ENCODE results near the gene PLEKHA5.

DNA sequence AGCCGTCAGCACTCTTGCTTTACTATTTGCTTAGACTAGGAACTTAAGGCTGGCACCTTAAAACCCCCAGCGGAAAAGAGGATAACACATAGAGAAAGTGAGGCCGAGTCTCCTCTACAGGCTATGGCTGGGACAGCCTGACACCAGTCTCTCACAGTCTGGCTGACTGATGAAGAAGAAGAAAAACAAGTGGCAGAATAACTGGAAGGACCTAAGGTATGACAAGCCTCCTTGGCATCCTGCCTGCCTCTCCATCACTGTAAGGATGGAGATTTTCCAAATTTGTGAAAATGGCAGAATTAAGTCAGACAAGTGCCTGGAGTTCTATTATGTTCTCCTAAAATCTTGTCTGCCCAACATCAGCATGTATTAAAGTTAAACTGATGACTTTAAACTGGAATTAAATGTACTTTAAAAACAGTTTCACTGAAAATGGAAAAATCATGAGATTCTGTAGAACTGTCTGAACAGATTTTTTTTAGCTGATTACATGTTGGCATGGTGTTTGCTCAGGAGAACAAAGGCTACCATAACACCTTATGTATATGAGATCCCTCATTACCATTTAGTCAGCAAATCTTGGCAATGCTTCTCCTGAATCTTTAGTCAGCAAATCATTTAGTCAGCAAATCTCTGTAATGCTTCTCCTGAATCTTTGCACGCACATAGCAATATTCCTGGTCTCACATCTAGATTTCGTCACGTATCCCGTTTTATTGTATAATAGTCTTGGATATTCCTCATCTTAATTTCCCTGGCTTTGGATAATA lies 169.5 kb downstream of the PLEKHA5 start:
- TF ChIP-seq POLR2A (IDR thresholded peaks at IDR 0.05) = no peak
- TF ChIP-seq, protein P1, sequence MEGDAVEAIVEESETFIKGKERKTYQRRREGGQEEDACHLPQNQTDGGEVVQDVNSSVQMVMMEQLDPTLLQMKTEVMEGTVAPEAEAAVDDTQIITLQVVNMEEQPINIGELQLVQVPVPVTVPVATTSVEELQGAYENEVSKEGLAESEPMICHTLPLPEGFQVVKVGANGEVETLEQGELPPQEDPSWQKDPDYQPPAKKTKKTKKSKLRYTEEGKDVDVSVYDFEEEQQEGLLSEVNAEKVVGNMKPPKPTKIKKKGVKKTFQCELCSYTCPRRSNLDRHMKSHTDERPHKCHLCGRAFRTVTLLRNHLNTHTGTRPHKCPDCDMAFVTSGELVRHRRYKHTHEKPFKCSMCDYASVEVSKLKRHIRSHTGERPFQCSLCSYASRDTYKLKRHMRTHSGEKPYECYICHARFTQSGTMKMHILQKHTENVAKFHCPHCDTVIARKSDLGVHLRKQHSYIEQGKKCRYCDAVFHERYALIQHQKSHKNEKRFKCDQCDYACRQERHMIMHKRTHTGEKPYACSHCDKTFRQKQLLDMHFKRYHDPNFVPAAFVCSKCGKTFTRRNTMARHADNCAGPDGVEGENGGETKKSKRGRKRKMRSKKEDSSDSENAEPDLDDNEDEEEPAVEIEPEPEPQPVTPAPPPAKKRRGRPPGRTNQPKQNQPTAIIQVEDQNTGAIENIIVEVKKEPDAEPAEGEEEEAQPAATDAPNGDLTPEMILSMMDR (IDR thresholded peaks at IDR 0.05) = no peak
- no peak for TF ChIP-seq EP300 (IDR thresholded peaks at IDR 0.05)
- no peak for TF ChIP-seq POLR2AphosphoS5 (IDR thresholded peaks at IDR 0.05)
